A673 (cell line): ENCODE measurements around the gene SLC23A2.

ENCODE experiments used
- CTCF ChIP-seq: fragments of 300-800, 200-600 bp; sonication (generic); conservative IDR thresholded peaks from 2 replicates; pipeline ENCODE4 v1.5.1; 2017; ENCODE audit warnings: low read depth, mild to moderate bottlenecking, antibody characterized with exemption, low read length, moderate library complexity, mixed read lengths
- EZH2 ChIP-seq: fragments of 200-600 bp; sonication (generic); IDR thresholded peaks from 2 replicates; pipeline ENCODE4 v1.6.1; 2017; ENCODE audit warnings: borderline replicate concordance, low read depth, mild to moderate bottlenecking, mixed read lengths, antibody characterized with exemption, low read length; ENCODE audit not compliant: poor library complexity, severe bottlenecking

- TF ChIP-seq EZH2 = no peak
- no peak for TF ChIP-seq CTCF
Measured at GRCh38 chr20:4946585-4946984, 54.7 kb downstream of the SLC23A2 start.
